DND-41 (cell line): ENCODE measurements around the gene HMX2.

Experiments used
- ATAC-seq: fragments of 200-7000 bp; cut with Tn5 transposase; 3 replicates; pipeline ENCODE4 v1.9.1; 2021; ENCODE audit warnings: low read depth; ENCODE audit not compliant: insufficient read depth
- DNase-seq: peaks from one replicate; pipeline ENCODE4 v3.0.0-alpha.2; 2020
- H2AFZ ChIP-seq: 2 replicates; pipeline ENCODE4 v1.6.0; 2012; ENCODE audit warnings: low read depth, low read length
- H3K27ac ChIP-seq: 2 replicates; pipeline ENCODE4 v1.5.1; 2012; ENCODE audit warnings: low read length, inconsistent platforms
- H3K27me3 ChIP-seq: fragments of 200-600 bp; sonication (generic); 2 replicates; pipeline ENCODE4 v1.6.0; 2012; ENCODE audit warnings: low read length, mild to moderate bottlenecking, inconsistent platforms; ENCODE audit not compliant: insufficient read depth, poor library complexity
- H3K36me3 ChIP-seq: 2 replicates; pipeline ENCODE4 v1.5.1; 2012; ENCODE audit warnings: low read length, inconsistent platforms; ENCODE audit not compliant: insufficient read depth
- H3K4me1 ChIP-seq: 2 replicates; pipeline ENCODE4 v1.5.1; 2012; ENCODE audit warnings: mild to moderate bottlenecking, low read length; ENCODE audit not compliant: insufficient read depth
- H3K4me2 ChIP-seq: 2 replicates; pipeline ENCODE4 v1.6.0; 2012; ENCODE audit warnings: mild to moderate bottlenecking, moderate library complexity, low read length, inconsistent platforms; ENCODE audit not compliant: insufficient read depth
- H3K4me3 ChIP-seq, 2 experiments: fragments of 200-600 bp in 1 of 2; shearing (Covaris generic) in 1 of 2; 2 replicates each; pipeline ENCODE4 v1.5.1; 2012 to 2016; ENCODE audit warnings: inconsistent platforms in 2 of 2, low read length in 2 of 2, mild to moderate bottlenecking in 2 of 2, low read depth in 1 of 2, moderate library complexity in 1 of 2
- H3K79me2 ChIP-seq: 2 replicates; pipeline ENCODE4 v1.6.0; 2012; ENCODE audit warnings: low read length, inconsistent platforms; ENCODE audit not compliant: insufficient read depth
- H3K9ac ChIP-seq: 2 replicates; pipeline ENCODE4 v1.6.0; 2012; ENCODE audit warnings: low read depth, mild to moderate bottlenecking, inconsistent platforms, low read length, moderate library complexity
- H3K9me3 ChIP-seq: 2 replicates; pipeline ENCODE4 v1.5.1; 2012; ENCODE audit warnings: low read length, moderate library complexity, mild to moderate bottlenecking, inconsistent platforms; ENCODE audit not compliant: insufficient read depth, severe bottlenecking
- H4K20me1 ChIP-seq: 2 replicates; pipeline ENCODE4 v1.6.0; 2012; ENCODE audit warnings: low read length; ENCODE audit not compliant: insufficient read depth
- EZH2 ChIP-seq: IDR thresholded peaks from 3 replicates; pipeline ENCODE4 v1.6.1; 2012; ENCODE audit warnings: borderline replicate concordance, low read depth, mild to moderate bottlenecking, moderate library complexity, low read length, inconsistent platforms; ENCODE audit not compliant: severe bottlenecking
- TF ChIP-seq, protein P1 (sequence below): IDR thresholded peaks from 2 replicates; pipeline ENCODE4 v1.5.1; 2012; ENCODE audit warnings: borderline replicate concordance, low read length, moderate library complexity, mild to moderate bottlenecking; ENCODE audit not compliant: poor library complexity, severe bottlenecking; ENCODE audit errors: extremely low read depth

HMX2 gene

DNA sequence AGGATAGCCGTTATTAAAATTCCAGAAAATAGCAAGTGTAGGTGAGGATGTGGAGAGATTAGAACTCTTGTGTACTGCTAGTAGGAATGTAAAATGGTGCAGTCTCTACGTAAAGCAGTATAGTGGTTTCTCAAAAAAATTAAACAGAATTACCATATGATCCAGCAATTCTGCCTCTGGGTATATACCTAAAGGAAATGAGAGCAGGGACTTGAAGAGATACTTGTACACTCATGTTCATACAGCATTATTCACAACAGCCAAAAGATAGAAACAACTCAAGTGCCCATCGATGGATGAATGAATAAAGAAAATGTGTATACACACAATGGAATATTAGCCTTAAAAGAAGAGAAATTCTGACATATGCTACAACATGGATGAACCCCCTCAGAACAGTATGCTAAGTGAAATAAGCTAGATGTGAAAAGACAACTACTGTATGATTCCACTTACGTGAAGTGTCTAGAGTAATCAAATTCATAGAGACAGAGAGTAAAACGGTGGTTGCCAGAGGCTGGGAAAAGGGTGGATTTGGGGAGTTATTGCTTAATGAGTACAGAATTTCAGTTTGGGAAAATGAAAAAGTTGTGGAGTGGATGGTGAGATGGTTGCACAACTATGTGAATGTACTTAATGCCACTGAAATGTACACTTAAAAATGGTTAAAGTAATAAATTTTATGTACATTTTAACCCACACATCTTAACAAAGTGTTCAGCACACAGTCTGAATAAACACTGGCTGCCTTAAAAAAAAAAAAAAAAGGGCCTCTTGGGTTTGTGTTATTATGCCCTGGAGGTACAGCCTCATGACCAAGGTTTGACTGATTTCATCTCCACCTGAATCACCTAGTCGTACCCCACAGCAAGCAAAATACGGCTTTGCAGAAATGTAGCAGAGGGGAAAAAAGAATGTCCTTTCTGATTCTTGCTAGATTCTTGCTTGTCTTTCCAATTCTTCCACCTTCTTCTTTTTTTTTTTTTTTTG is 32.5 kb downstream of the HMX2 start:
- no peak overlapping the region for H3K27ac ChIP-seq
- no peak overlapping the region for H3K9ac ChIP-seq
- H3K79me2 ChIP-seq, result no peaks in the 10 kb centered on the region; the same call in 1 of the 2 replicates
- H3K36me3 ChIP-seq, result peaks cover 46% of the 10 kb centered on the region
- H4K20me1 ChIP-seq, result peaks cover 5% of the 10 kb centered on the region; the same call in 1 of the 2 replicates
- no peak overlapping the region for H3K4me3 ChIP-seq
- no peak for ATAC-seq
- peaks cover 18% of the 10 kb centered on the region for H3K9me3 ChIP-seq
- H3K4me2 ChIP-seq, result no peak overlapping the region
- TF ChIP-seq, protein P1, sequence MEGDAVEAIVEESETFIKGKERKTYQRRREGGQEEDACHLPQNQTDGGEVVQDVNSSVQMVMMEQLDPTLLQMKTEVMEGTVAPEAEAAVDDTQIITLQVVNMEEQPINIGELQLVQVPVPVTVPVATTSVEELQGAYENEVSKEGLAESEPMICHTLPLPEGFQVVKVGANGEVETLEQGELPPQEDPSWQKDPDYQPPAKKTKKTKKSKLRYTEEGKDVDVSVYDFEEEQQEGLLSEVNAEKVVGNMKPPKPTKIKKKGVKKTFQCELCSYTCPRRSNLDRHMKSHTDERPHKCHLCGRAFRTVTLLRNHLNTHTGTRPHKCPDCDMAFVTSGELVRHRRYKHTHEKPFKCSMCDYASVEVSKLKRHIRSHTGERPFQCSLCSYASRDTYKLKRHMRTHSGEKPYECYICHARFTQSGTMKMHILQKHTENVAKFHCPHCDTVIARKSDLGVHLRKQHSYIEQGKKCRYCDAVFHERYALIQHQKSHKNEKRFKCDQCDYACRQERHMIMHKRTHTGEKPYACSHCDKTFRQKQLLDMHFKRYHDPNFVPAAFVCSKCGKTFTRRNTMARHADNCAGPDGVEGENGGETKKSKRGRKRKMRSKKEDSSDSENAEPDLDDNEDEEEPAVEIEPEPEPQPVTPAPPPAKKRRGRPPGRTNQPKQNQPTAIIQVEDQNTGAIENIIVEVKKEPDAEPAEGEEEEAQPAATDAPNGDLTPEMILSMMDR, result no peak
- no peak for TF ChIP-seq EZH2
- no peak for DNase-seq
- no peak overlapping the region for H2AFZ ChIP-seq
- H3K4me1 ChIP-seq, result no peaks in the 10 kb centered on the region
- no peaks in the 10 kb centered on the region for H3K27me3 ChIP-seq

DNA sequence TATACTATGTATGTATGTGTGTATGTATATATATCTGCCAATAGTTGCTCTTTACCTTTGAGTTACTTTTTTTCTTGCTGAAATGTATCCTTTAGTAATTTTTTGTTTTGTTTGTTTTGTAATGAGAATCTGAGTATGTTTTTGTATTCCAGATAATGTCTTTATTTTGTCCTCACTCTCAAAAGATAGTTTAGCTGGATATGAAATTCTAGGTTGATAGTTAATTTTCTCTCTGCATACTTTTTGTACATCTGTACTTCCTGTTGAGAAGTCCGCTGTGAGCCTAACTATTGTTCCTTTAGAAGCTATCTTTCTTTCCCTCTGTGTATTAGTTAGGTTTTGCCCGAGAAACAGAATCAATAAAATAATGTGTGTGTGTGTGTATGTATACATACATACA is 35.8 kb downstream of the HMX2 start:
- Histone ChIP-seq H3K9me3 (peaks cover 18% of the 10 kb centered on the region), H3K9ac (no peak overlapping the region), H3K27me3 (no peaks in the 10 kb centered on the region), H3K27ac (no peak overlapping the region), H3K36me3 (peaks cover 38% of the 10 kb centered on the region; the same call in 1 of the 2 replicates), H3K79me2 (no peaks in the 10 kb centered on the region), H3K4me1 (no peaks in the 10 kb centered on the region), H4K20me1 (no peaks in the 10 kb centered on the region), H2AFZ (no peak overlapping the region), H3K4me3 (no peak overlapping the region), H3K4me2 (no peak overlapping the region)
- ATAC-seq (no peak), DNase-seq (no peak)
- TF ChIP-seq, protein P1, result no peak
- no peak for TF ChIP-seq EZH2

GRCh38 chr10:123187781-123188180 is 39.8 kb downstream of the HMX2 start:
- TF ChIP-seq, protein P1, result no peak
- no peak for TF ChIP-seq EZH2
- Histone ChIP-seq H3K4me2 (no peak overlapping the region), H4K20me1 (no peaks in the 10 kb centered on the region), H3K9me3 (peaks cover 15% of the 10 kb centered on the region), H3K27ac (no peak overlapping the region), H3K36me3 (peaks cover 48% of the 10 kb centered on the region), H3K27me3 (no peaks in the 10 kb centered on the region), H3K9ac (no peak overlapping the region), H3K4me3 (no peak overlapping the region), H3K4me1 (no peaks in the 10 kb centered on the region), H3K79me2 (no peaks in the 10 kb centered on the region), H2AFZ (no peak overlapping the region)
- no peak for ATAC-seq
- DNase-seq, result no peak
